ENCODE measurements around the gene CACNG8. TPM values are rescaled to one million over a fixed set of nuclear protein-coding genes. Genes with fewer than 3 reads are reported as not detected.
"Not testable (repeated sequence)": the region's sequence is repeated elsewhere in the genome, so short reads cannot be mapped to it uniquely, and the experiment has no call there.

CACNG8 gene
- total RNA-seq = not detected

DNA sequence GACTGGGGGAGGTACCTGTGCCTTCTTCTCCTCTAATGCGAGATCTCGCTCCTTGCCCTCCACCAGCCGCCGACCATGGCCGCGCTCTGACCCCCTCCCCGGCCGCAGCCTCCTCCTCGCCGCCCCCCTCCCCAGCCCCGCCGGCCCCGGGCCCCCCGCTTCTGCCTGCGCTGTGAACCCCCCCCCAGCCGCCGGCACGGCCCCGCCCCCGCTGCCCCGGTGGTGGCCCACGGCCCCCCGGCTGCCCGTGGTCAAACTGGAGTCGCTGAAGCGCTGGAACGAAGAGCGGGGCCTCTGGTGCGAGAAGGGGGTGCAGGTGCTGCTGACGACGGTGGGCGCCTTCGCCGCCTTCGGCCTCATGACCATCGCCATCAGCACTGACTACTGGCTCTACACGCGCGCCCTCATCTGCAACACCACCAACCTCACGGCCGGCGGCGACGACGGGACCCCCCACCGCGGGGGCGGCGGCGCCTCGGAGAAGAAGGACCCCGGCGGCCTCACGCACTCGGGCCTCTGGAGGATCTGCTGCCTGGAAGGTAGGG is at the start of gene CACNG8:
Gene CACNG8, plus strand, starts transcription at position 51 of the 545 bp plus-strand sequence.
- ChIA-PET POLR2A (no interaction called here), CTCF (no interaction called here)

- ChIA-PET POLR2A (no interaction called here), CTCF (no interaction called here)
Observed at GRCh38 chr19:53915000-53915399, 47.7 kb upstream of the CACNG8 start.

- POLR2A ChIA-PET = no interaction called here
- CTCF ChIA-PET = no interaction called here
Observed at GRCh38 chr19:53916004-53916403, 46.7 kb upstream of the CACNG8 start.

DNA sequence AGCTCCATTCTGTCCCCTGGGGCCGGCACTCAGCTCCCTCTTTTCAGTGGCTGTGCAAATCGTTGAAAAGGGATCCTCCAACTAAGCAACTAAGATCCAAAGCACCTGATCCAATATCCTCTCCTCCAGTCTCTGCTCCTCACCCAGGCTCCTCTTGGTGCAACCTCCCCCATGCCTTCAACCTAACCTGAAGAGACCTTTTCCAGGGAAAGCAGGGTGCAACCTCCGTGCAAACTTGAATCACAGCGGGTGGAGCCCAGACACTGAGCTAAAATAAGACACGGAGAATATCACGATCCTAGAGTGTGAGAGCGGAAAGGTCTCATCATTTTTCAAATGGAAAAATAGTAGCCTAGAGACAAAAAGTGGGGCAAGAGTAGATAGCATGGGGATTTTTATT is 45.4 kb upstream of the CACNG8 start:
- POLR2A ChIA-PET = no interaction called here
- CTCF ChIA-PET = no interaction called here

DNA sequence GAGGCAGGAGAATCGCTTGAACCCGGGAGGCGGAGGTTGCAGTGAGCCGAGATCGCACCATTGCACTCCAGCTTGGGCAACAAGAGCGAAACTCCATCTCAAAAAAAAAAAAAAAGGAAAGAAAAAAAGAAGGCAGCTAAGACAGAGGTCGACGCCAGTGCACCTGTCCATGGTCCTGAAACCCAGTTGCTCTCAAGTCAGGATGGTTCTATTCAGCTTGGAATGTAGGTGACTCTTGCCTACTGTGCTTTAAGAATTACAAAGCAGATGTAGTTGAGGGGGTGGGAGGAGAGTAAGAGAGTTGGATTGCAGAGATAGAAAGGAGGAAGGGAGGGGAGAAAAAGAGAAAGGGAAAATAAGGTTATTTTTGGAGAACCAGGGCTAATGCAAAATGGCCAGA is 35.0 kb upstream of the CACNG8 start:
- ChIA-PET CTCF (no interaction called here), POLR2A (no interaction called here)

GRCh38 chr19:53936029-53936428 is 26.7 kb upstream of the CACNG8 start:
- POLR2A ChIA-PET = no interaction called here
- CTCF ChIA-PET = no interaction called here

GRCh38 chr19:53942001-53942786 is 20.5 kb upstream of the CACNG8 start:
- ChIA-PET CTCF (no interaction called here), POLR2A (no interaction called here)

- ChIA-PET CTCF (no interaction called here), POLR2A (no interaction called here)
Observed at GRCh38 chr19:53944416-53944815, 18.3 kb upstream of the CACNG8 start.

- ChIA-PET POLR2A (no interaction called here), CTCF (no interaction called here)
Observed at GRCh38 chr19:53944933-53945332, 17.8 kb upstream of the CACNG8 start.

DNA sequence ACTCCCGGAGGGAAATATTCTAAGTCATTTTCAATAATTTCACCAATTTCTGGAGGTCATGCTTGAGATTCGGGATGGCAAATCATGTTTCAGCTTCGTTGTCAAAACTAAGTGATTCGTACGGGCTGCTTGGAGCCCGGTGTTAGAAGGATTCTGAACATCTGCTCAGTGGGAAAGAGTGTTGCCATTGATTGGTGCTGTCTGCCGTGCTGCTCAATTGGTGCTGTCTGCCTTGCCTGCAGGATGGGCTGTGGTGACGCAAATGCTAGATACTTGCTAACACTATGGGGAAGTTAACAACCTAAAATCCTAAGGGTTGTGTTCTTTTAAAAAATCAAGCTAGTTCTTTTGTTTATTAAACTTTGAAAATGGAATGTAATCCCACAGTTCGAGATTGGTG is 17.3 kb upstream of the CACNG8 start:
- CTCF ChIA-PET = no interaction called here
- POLR2A ChIA-PET = no interaction called here

DNA sequence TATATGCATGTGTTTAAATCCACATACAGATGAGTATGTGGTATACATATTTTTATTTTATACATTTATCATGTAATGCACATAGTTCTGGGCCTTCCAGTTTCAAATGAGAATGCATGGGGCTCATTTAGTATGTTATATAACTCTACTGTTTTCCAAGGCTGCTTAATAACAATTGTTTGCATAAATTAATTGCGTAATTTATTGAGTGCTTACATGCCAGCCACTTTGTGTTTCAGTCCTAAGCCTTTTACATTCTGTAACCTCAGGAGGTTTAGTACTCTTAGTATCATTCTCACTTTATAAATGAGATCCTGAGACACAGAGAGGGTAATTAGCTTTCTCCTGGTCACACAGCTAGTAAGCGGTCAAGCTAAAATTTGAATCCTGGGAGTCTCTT is 16.7 kb upstream of the CACNG8 start:
- ChIA-PET POLR2A (no interaction called here), CTCF (no interaction called here)

DNA sequence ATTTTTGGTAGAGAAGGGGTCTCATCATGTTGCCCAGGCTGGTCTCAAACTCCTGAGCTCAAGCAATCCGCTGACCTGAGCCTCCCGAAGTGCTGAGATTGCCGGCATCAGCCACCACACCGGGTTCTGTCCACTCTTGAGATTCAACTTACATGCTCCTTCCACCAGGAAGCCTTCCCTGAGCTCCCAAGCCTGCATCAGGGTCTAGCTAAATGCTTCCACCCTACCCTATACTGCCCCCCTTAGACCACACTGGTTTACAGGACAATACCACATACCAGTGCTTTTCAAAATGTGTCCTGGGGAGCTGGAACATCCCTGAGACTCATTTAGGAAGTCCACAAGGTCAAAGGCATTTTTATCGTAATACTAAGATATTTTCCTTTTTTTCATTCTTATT is 15.1 kb upstream of the CACNG8 start:
- ChIA-PET POLR2A (no interaction called here), CTCF (interaction anchor here (0.6 to 1.6 kb wide), 3 partner anchors 41 to 237 kb away, joined by 5 read pairs; no protein-coding TSS in a partner anchor)

DNA sequence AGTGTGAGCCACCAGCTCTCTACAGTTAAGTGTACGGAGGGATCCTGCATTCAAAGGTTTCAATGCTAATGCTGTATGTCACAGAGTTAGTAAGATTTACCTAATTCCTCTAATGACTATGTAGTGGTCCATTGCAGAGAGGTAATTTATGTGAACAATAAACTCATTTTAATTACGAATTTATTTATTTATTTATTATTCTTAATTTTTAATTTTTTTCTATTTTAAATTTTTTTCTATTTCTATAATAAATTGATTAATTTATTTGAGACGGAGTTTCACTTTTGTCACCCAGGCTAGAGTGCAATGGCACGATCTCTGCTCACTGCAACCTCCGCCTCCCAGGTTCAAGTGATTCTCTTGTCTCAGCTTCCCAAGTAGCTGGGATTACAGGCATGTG is 14.1 kb upstream of the CACNG8 start:
- CTCF ChIA-PET, POLR2A ChIA-PET: not testable (repeated sequence)

GRCh38 chr19:53951436-53951835 is 11.3 kb upstream of the CACNG8 start:
- POLR2A ChIA-PET = no interaction called here
- CTCF ChIA-PET = no interaction called here

DNA sequence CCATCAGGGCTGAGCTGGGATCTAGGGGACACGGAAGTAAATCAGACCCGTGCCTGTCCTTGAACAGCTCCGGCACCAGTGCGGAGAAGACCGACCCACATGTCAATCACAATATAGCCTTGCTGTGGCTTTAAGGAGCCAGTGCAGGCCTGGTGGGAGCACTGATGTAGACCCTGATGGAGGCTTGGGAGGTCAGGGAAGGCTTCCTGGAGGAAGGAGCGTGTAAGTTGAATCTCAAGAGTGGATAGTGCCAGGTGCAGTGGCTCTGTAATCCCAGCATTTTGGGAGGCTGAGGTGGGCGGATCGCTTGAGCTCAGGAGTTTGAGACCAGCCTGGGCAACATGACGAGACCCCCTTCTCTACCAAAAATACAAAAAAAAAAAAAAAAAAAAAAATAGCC is 10.8 kb upstream of the CACNG8 start:
- POLR2A ChIA-PET = no interaction called here

GRCh38 chr19:53953383-53953782 is 9.4 kb upstream of the CACNG8 start:
- CTCF ChIA-PET = no interaction called here
- POLR2A ChIA-PET = no interaction called here

More for the DNA sequence above, 10.8 kb upstream of the CACNG8 start:
- CTCF ChIA-PET = no interaction called here

- ChIA-PET CTCF (no interaction called here), POLR2A (no interaction called here)
Observed at GRCh38 chr19:53957448-53958167, 5.1 kb upstream of the CACNG8 start.

GRCh38 chr19:53958168-53958571 is 4.6 kb upstream of the CACNG8 start:
- POLR2A ChIA-PET = interaction anchor here (0.6 kb wide), 1 partner anchor 17 kb away, joined by 4 read pairs; no protein-coding TSS in a partner anchor
- CTCF ChIA-PET = no interaction called here

- POLR2A ChIA-PET = interaction anchor here (0.6 kb wide), 1 partner anchor 18 kb away, joined by 4 read pairs; no protein-coding TSS in a partner anchor
- CTCF ChIA-PET = no interaction called here
Observed at GRCh38 chr19:53958823-53959757, 3.6 kb upstream of the CACNG8 start.

DNA sequence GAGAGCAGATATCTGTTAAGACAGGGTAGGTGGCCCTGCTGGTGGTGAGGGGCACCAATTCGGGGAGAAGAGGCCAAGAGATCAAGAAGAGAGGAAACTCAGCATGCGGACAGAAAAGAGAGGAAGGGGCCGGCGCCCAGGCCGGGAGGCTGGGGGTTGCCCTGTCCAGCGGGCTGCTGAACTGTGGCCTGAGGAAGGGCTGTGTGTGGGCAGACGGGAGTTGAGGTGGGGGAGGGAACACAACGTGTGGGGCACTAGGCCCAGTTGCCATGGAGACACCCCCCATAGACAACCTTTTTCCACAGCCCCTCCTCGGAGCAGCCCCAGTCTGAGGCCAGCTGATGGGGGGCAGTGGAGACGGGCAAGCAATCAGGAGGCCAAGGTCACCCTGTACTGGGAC is 2.5 kb upstream of the CACNG8 start:
- ChIA-PET POLR2A (no interaction called here), CTCF (no interaction called here)
